Left renal pelvis (tissue), 4 donors: ENCODE measurements around the gene TAS1R1. TPM values are rescaled to one million over a fixed set of nuclear protein-coding genes. Genes with fewer than 3 reads are reported as not detected.

Source experiments
- DNase-seq, 4 donors: peaks; one replicate each; pipeline ENCODE4 v3.0.0-alpha.2; 2013; ENCODE audit warnings: low read depth in 4 of 4, low spot score in 3 of 4
- polyA plus RNA-seq, 4 donors: library from polyadenylated mRNA; unstranded; fragments of 120-200 nt; gene quantifications; one replicate each; pipeline ENCODE4 v1.2.1, GENCODE V29; 2013; ENCODE audit not compliant: insufficient read length in 4 of 4

TAS1R1 gene
- polyA plus RNA-seq, 4 donors: 0.06 to 0.15 TPM; not detected in 2

DNA sequence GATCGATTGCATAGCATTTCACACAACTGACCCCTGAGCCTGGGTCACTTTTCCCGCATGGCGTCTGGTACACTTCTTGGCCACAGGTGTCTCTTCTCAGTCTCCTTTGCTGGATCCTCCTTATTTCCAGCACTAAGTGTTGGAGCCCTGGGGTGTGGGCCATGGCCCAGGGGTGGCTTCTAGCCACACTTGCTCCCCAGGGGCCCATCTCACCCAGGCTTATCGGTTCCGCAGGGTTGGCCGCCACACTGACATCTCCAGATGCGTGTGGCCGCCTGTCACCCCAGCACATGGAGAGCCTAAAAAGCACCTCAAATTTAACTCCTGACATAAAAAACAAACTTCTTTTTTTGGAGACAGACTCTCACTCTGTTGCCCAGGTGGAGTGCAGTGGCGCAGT lies 71.9 kb downstream of the TAS1R1 start:
- DNase-seq: no peak

DNA sequence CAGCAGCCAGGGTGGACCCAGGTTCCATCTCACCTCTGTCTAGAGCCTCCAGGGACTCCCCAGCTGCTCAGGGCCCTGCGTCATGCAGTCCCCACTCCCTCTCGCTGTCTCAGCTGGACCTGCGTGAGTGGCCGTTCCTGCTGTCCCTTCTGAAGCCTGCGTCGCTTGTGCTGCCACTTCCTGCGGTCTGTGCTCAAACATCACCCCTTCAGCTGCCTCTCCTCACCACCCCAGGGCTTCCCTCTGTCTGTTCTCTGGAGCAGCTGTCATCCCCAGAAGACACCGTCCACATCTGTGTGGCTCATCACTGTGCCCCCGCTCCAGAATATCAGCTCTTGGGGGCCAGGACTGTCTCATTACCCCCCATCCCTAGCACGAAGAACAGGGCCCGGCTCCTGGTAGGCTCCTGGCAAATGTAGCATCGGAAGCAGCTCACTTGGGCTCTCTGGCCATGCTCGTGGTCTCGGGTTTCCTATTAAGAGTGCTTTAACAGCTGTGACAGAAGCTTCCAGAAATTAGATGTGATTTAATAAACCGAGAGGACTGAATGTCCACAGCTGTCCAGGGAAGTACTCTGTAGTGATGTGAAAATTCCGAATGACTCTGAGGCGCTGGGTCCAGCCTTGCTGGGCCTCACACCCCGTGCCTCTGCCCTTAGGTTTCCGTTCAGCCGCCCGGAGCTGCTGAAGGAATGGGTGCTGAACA lies 72.9 kb downstream of the TAS1R1 start:
- no peak for DNase-seq

DNA sequence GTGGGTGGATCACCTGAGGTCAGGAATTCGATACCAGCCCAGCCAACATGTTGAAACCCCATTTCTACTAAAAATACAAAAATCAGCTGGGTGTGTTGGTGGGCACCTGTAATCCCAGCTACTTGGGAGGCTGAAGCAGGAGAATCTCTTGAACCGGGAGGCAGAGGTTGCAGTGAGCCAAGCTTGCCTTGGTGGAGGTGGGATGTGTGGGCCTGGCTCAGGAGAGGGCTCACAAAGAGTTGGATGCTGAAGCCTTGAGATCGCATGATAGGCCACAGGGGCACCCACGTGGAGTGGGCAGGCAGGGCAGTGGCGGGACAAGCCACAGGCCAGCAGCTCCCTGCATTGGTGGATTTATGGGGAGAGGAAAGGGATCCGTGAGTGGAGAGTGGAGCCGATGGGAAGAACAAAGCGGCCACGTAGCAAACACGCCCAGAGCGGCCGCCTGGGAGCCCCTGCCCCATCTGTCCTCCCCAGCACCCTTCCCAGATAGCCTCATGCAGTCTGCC lies 73.9 kb downstream of the TAS1R1 start:
- DNase-seq: no peak

Other genes starting within 250 kb of the TAS1R1 start
- 10 to 100 TPM; 18.2 to 34.2 (median 27.5) TPM for gene ACOT7, start 161.5 kb upstream of the TAS1R1 start, polyA plus RNA-seq
- under 1 TPM; 0.08 to 0.69 (median 0.34) TPM for gene HES2, start 135.4 kb upstream of the TAS1R1 start, polyA plus RNA-seq
- 10 to 100 TPM in 3 of 4 donors, 1 to 10 TPM in 1; 7.6 to 23.5 (median 11.8) TPM for gene ESPN, start 130.5 kb upstream of the TAS1R1 start, polyA plus RNA-seq
- gene TNFRSF25, start 89.1 kb upstream of the TAS1R1 start, polyA plus RNA-seq: 10 to 100 TPM in 3 of 4 donors, 1 to 10 TPM in 1; 8.8 to 27.7 (median 12.4) TPM
- 10 to 100 TPM; 10.9 to 23.5 (median 14.0) TPM for gene PLEKHG5, start 63.6 kb upstream of the TAS1R1 start, polyA plus RNA-seq
- 10 to 100 TPM; 15.5 to 23.1 (median 19.3) TPM for gene NOL9, start 794 bp upstream of the TAS1R1 start, polyA plus RNA-seq
- gene ZBTB48, start 24.7 kb downstream of the TAS1R1 start, polyA plus RNA-seq: 10 to 100 TPM; 19.3 to 50.7 (median 27.3) TPM
- 10 to 100 TPM; 11.5 to 18.3 (median 13.3) TPM for gene KLHL21, start 47.6 kb downstream of the TAS1R1 start, polyA plus RNA-seq
- gene PHF13, start 58.4 kb downstream of the TAS1R1 start, polyA plus RNA-seq: 10 to 100 TPM; 24.5 to 32.8 (median 26.1) TPM
- 10 to 100 TPM; 15.1 to 25.8 (median 16.3) TPM for gene THAP3, start 69.6 kb downstream of the TAS1R1 start, polyA plus RNA-seq
- 10 to 100 TPM; 31.1 to 73.4 (median 61.8) TPM for gene DNAJC11, start 146.5 kb downstream of the TAS1R1 start, polyA plus RNA-seq
- gene CAMTA1, start 230.1 kb downstream of the TAS1R1 start, polyA plus RNA-seq: 10 to 100 TPM; 50.7 to 99.9 (median 87.8) TPM